ENCODE measurements around the gene RNF39.
A peak's percentile ranks its signal among the peaks of the same experiment; 100 is the strongest.
"Not testable (repeated sequence)": the region's sequence is repeated elsewhere in the genome, so short reads cannot be mapped to it uniquely, and the experiment has no call there.

RNF39 gene

GRCh38 chr6:30061092-30061857 is 14.3 kb downstream of the RNF39 start, which contains the start of gene POLR1H:
Gene POLR1H (plus strand): TSS chr6:30061265. CDS start chr6:30061525, 260 bp downstream.
- DNase-seq, result peak; percentile 37 to 95 (median 85)

DNA sequence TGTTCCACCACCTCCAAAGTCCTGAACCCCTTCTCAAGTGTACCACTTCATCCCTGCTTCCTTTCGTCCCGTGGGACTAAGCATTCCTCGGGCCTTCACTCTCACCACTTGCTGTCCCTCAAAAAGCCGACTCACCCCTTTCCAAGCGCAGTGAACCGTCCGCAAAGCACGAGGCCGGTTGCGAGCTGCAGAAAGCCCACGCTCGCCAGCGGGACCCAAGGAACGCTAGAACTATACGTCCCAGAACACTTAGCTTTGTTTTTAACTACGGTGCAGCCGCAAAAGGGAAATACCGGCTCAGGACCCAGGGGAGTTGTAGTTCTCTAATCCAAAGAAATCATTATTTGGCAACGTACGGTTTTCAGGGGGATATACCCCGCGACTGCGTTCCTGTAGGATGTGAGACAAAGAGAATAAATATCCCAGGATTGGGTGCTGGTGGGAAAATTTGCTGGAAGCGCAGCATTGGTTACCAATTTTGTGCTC is 14.9 kb downstream of the RNF39 start:
- DNase-seq, result peak in 5 of 14 donors; percentile 45 to 68 (median 59)

DNA sequence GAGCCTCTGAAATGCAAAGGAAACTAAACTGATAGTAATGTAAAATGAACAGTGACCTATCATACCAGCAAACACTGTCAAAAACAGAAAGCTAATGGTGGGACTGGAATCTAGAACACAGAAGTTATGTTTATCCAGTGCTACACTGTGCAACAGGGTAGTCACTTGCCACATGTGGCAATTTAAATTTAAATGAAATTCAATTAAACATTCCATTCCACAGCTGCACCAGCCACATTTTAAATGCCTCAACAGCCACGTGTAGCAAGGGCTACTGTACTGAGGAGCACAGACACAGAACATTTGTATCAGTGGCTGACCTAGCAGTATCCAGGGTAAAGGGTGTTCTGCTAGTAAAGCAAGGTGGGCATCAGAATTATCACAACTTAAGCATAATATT is 20.1 kb downstream of the RNF39 start:
- no peak for DNase-seq

DNA sequence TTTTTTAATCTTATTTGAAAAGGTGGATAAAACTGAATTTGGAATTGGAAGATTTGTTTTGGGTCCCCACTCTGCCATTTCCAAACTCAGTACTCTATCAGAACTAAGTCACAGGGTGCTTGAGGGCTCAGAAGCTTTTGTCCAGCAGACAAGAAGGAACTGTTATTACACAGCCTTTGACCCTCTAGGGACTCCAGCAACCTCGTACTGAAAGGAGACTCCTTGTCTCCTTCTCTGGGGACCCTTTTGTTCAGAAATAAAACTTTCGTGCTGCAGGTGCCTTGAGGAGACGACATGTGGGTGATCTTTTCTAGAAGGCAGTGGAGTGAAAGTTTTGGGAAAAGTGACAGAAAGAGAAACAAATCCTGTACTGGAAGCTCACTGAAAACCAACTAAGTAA is 21.9 kb downstream of the RNF39 start:
- DNase-seq, result no peak

GRCh38 chr6:30047220-30047619 is 28.3 kb downstream of the RNF39 start:
- DNase-seq, result no peak

DNA sequence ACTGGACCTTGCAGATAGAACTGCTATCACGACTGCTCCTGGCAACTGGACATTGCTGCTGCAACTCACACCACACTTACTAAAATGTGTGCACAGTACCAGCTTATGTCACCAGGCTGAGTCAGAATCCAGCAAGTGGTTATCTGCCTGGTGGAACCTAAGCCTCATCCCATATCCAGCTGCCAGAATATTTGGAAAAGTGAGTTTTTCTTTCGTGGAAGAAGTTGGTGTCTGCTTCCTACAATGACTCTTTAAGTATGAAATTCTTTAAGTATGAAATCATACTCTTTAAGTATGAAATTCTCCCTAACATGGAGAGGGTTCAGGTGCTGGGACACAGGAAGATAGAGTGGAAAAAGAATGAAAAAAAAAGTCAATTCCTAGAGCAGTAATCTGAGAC is 30.9 kb downstream of the RNF39 start:
- DNase-seq, result no peak

DNA sequence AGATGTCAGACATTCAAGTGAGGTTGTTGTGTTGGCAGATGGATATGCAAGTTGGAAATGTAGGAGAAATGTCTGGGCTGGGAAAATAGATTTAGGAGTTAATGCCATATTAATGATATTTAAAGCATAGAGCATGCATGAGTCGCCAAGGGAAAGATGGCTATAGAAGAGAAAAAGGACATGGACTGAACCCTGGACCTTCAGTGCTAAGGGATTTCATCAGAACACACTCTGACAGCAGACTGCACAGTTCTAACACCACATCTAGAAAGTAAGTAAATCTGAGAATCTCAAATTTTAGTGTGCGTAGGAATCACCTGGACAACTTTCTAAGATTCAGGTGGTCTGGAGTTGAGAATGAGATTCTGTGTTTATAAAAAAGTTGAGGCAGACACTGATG is 31.8 kb downstream of the RNF39 start:
- no peak for DNase-seq

DNA sequence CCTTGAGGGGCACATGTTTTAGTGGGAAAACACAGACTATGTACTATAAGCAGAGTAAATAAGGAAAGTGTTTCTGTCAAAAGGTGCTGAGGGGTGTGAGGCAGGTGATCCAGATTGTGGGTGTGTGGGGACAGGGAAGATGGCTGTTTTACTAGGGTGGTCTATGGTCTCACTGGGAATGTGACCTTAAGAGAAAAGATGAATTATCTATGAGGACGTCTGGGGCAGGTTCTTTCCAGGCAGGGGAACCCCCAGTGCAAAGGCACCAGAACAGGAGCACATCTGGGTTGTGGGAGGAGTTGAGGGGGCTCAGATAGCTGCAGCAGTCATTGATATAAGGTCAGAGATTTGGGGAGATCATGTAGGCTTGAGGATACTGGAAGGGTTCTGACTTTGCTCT is 32.7 kb downstream of the RNF39 start:
- DNase-seq, result no peak

DNA sequence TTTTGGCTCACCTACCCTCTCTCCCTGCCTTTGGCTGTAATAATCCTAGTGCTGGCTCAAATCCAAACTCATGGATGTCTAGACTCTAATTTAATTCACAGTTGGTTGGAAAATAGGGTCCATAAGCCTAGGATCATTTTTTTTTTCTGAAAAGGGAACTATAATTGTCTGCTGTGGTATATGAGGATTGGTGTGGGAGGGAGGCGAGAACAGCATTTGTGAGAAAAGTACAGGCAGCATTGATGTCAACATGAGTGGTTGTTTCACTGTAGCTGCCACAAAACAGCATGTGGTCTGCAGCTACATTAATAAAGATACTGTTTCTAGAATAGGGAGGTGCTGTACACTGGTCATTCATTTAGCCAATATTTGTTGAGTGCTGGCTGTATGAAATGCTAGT is 33.1 kb downstream of the RNF39 start:
- no peak for DNase-seq

DNA sequence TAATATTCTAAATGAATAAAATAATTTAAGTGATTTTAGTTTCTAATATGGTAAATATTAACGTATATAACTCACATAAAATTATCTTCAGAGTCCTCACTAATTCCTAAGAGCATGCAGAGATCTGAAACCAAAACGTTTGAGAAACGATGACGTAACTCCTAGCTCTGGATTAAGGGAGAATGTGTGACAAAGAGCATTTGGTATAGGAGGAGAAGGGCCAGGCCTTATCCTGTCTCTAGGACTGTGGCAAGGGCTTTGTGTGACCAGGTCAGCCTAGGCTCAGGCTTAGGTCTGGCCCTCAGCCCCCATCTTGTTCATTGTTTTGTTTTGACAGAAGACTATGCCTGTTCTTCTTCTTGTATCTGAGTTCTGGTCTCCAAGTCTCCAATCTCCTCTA is 33.7 kb downstream of the RNF39 start:
- DNase-seq, result no peak

GRCh38 chr6:30041221-30041620 is 34.3 kb downstream of the RNF39 start:
- DNase-seq, result no peak

DNA sequence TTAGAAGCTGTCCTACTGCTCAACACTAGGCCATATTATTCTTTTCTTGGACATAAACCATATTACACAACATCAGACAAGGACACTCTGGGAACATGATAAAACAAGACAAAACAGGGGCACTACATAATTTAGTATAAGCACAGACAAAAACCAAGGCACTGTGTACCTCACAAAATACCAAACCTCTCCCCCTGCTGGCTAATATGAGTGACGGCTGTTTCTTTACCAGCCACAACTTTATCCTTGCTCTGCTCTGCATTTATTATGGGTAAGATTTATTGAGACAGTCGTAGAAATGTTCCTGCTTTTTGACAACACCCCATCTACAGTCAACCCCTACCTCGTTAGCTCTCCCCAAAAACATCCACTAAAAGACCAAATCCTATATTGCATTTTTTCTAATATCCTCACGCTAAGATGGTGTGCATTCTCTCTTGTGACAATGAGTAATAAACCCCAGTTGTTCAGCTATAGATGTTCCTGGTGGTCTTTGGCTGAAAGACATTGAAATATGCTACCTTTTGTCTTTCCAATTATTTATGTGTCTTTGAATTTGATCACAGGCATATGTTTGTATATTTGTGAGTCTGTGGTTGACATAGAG is 38.3 kb downstream of the RNF39 start:
- DNase-seq, result no peak

GRCh38 chr6:30035784-30036183 is 39.8 kb downstream of the RNF39 start:
- no peak for DNase-seq

DNA sequence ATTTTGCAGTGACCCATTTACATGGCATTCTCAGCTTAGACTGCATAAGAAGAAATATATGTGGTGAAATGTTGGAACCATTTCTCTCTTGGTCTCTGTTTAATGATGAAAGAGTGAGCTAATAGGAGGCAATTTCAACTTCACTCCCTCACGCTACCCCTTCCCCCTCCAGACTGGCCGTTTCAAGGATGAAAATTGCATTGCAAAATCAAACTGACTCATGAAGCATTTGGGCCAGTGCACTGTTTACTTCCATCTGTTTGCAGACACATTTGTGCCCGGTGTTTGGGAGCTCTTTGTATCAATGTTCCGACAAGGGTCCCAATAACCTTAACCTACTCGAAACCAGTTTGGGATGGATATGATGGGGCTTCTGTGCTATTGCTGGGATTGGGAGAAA is 42.1 kb downstream of the RNF39 start:
- DNase-seq, result not testable (repeated sequence)

DNA sequence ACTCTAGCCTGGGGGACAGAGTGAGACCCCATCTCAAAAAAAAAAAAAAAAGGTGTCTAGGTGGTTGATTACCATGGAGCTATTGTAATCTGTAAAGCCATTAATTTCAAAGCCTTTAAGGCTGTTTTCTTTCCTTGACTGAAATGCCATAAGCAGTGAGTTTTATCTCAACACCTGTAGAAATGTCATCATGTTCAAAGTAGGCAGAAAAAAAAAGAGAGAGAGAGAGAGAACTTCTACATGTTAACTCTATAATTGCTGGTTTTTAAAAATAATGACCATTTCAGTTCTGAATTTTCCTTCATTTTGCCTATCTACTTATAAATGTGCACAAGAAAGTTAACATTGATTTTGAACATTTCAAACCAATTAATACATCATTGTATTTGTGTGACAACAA is 44.2 kb downstream of the RNF39 start:
- no peak for DNase-seq

- no peak for DNase-seq
Measured at GRCh38 chr6:30029588-30029987, 46.0 kb downstream of the RNF39 start.

GRCh38 chr6:30025186-30025585 is 50.4 kb downstream of the RNF39 start:
- no peak for DNase-seq

DNA sequence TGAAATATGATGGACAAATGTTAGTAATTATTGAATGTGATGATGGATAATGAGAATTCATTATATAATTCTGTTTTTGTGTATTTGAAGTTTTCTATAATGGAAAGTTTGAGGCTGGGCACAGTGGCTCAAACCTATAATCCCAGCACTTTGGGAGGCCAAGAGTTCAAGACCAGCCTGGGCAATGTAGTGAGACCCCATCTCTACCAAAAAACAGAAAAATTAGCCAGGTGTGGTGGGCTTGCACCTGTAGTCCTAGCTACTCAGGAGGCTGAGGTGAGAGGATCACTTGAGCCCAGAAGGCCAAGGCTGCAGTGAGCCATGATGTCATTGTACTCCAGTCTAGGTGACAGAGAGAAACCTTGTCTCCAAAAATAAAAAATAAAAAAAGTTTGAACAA is 52.9 kb downstream of the RNF39 start:
- not testable (repeated sequence) for DNase-seq

- DNase-seq, result no peak
Measured at GRCh38 chr6:30022189-30022588, 53.4 kb downstream of the RNF39 start.

DNA sequence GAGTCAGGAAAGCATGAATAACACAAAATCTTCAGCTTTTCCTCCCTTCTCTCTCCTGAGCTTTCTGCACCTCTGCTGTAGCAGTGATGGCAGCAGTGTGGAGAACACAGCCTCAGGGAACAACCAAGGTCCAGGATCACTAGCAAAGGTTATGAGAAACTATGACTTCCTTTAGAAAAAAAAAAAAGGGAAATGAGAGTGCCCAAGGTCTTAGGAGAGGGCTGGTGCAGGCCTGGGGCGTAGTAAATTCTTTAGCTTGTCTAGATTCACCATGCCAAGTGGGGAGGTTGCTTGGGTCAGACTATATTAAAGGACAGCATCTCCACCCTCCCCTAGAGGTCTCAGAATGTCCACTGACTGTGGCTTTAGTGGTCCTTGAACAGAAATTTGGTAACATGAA is 54.9 kb downstream of the RNF39 start:
- no peak for DNase-seq
